ENCODE data around the gene APOBEC2.

APOBEC2 gene

DNA sequence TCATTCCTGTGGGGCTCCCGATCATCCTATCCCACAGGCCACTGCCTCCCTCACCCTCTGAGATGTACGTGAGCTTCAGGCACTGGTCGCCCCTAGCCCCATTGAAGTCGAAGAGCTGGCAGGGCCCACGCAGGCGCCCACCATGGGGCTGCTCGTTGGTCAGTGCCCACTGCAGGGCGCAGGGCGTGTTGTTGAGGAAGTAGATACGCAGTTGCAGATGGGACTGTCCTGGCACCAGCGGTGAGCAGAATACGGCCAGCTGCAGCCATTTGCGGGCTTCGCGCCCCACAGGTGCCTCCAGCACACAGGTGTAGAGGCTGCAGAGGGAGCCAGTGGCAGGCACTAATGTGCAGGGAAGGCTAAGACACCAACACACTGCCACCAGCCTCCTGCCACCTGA, 20.2 kb upstream of the APOBEC2 start:
- H3K36me3 ChIP-seq: no peaks in the 10 kb centered on the region
- no peaks in the 10 kb centered on the region for H3K27me3 ChIP-seq
- no peak overlapping the region for H3K27ac ChIP-seq
- no peak for TF ChIP-seq CTCF (IDR thresholded peaks at IDR 0.05)
- peaks cover 8% of the 10 kb centered on the region in 2 experiments for H3K4me1 ChIP-seq (ENCODE audit: control insufficient read depth in 1 of 2, insufficient read depth in 1 of 2, low read depth in 1 of 2, low read length in 1 of 2)
- no peak overlapping the region for H3K4me3 ChIP-seq (ENCODE audit: low read depth in 1 of 2, low read length in 1 of 2)
- no peaks in the 10 kb centered on the region for H3K9me3 ChIP-seq

GRCh38 chr6:41033776-41034175, 19.2 kb upstream of the APOBEC2 start:
- Histone ChIP-seq H3K36me3 (no peaks in the 10 kb centered on the region), H3K4me1 (ENCODE audit: control insufficient read depth in 1 of 2, insufficient read depth in 1 of 2, low read depth in 1 of 2, low read length in 1 of 2) (no peaks in the 10 kb centered on the region), H3K27ac (no peak overlapping the region), H3K4me3 (ENCODE audit: low read depth in 1 of 2, low read length in 1 of 2) (no peak overlapping the region), H3K27me3 (no peaks in the 10 kb centered on the region), H3K9me3 (no peaks in the 10 kb centered on the region)
- no peak for TF ChIP-seq CTCF (IDR thresholded peaks at IDR 0.05)

- Histone ChIP-seq H3K27ac (no peak overlapping the region), H3K4me1 (ENCODE audit: control insufficient read depth in 1 of 2, insufficient read depth in 1 of 2, low read depth in 1 of 2, low read length in 1 of 2) (no peaks in the 10 kb centered on the region), H3K9me3 (no peaks in the 10 kb centered on the region), H3K27me3 (no peaks in the 10 kb centered on the region), H3K36me3 (no peaks in the 10 kb centered on the region), H3K4me3 (ENCODE audit: low read depth in 1 of 2, low read length in 1 of 2) (no peak overlapping the region)
- TF ChIP-seq CTCF (IDR thresholded peaks at IDR 0.05): no peak
Measured at GRCh38 chr6:41036186-41036585, 16.8 kb upstream of the APOBEC2 start.

- no peaks in the 10 kb centered on the region for H3K9me3 ChIP-seq
- H3K36me3 ChIP-seq: no peaks in the 10 kb centered on the region
- H3K4me3 ChIP-seq (ENCODE audit: low read depth in 1 of 2, low read length in 1 of 2): no peak overlapping the region
- no peak for TF ChIP-seq CTCF (IDR thresholded peaks at IDR 0.05)
- no peaks in the 10 kb centered on the region for H3K27me3 ChIP-seq
- H3K4me1 ChIP-seq (ENCODE audit: control insufficient read depth in 1 of 2, insufficient read depth in 1 of 2, low read depth in 1 of 2, low read length in 1 of 2): no peaks in the 10 kb centered on the region
- no peak overlapping the region for H3K27ac ChIP-seq
Measured at GRCh38 chr6:41036601-41037000, 16.4 kb upstream of the APOBEC2 start.

GRCh38 chr6:41037107-41037900, 15.7 kb upstream of the APOBEC2 start:
- no peaks in the 10 kb centered on the region for H3K9me3 ChIP-seq
- H3K4me1 ChIP-seq (ENCODE audit: control insufficient read depth in 1 of 2, insufficient read depth in 1 of 2, low read depth in 1 of 2, low read length in 1 of 2): no peaks in the 10 kb centered on the region
- no peak overlapping the region for H3K27ac ChIP-seq
- H3K27me3 ChIP-seq: no peaks in the 10 kb centered on the region
- H3K4me3 ChIP-seq (ENCODE audit: low read depth in 1 of 2, low read length in 1 of 2): no peak overlapping the region
- TF ChIP-seq CTCF (IDR thresholded peaks at IDR 0.05): no peak
- no peaks in the 10 kb centered on the region for H3K36me3 ChIP-seq
